Activated CD8-positive, alpha-beta memory T cell treated with anti-CD3 and anti-CD28 coated beads for 1 hour (primary cell): ENCODE data around the gene ZCCHC14.
"Not testable (repeated sequence)": the region's sequence is repeated elsewhere in the genome, so short reads cannot be mapped to it uniquely, and the experiment has no call there.

Source experiments
- DNase-seq, 2 donors: peaks; one replicate each; pipeline ENCODE4 v3.0.0-alpha.2; 2020; ENCODE audit warnings: low read depth in 1 of 2; ENCODE audit errors: extremely low read depth in 1 of 2

The ZCCHC14 gene

DNA sequence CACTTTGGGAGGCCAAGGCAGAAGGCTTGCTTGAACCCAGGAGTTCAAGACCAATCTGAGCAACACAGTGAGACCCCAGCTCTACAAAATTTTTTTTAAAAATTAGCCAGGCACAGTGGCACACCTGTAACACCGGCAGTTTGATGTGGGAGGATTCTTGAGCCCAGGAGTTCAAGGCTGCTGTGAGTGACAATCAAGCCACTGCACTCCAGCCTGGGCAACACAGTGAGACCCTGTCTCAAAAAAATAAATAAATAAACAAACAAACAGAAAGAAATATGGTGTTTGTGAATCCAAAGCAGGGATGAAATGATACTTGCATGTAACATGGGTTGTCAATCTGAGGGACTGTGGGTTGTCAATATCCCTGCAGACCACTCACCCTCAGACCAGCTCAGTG lies 125.9 kb downstream of the ZCCHC14 start:
- DNase-seq: no peak

DNA sequence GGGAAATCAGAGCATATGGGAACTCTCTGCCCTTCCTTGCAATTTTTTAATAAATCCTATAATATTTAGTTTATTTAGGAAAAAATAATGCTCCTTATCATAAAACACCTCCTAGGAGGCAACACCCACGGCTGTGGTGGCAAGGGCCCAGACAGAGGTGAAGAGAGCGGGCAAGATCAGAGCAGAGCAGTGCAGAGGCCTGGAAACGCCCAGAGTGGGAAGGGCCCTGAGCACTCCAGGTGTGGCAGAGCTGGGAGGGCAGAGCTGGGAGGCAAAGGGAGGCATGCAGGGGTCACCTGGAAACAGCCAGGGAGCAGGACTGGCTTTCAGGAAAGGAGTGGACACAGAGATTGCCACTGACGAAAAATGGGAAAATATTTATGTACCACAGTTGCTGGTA lies 126.5 kb downstream of the ZCCHC14 start:
- no peak for DNase-seq

DNA sequence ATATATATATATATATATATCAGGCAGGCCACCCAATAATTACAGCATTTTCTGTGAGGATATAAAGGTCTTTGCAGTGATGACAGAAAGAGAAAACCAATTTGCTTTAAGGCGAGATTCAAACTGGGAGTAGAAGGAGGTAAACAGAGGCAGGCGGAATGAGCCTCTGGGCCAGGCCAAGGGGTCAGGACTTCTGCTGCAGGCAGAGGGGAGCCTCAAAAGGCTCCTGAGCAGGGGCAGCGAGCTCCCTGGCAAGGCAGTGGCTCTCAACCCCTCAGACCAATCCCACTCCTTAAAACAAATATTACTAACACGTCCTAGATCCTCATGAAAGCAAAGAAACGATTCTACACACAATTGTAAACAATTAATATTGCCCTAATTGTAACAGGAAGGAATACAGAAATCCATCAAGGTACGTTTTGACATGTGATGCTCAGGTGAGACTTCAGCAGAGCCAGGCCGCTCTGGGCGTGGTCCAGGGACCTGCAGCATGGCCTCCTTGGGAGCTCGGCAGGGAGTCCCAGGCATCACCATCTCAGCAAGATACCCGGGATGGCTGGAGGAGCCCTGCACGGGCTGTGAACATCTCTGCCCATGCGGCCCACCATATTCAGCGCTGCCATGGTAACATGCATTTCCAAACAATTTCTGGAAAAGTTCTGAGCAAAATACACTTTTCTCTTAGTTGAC lies 127.7 kb downstream of the ZCCHC14 start:
- DNase-seq: no peak

GRCh38 chr16:87363771-87364455 lies 128.9 kb downstream of the ZCCHC14 start:
- DNase-seq: no peak

GRCh38 chr16:87362828-87363559 lies 129.8 kb downstream of the ZCCHC14 start:
- not testable (repeated sequence) for DNase-seq

DNA sequence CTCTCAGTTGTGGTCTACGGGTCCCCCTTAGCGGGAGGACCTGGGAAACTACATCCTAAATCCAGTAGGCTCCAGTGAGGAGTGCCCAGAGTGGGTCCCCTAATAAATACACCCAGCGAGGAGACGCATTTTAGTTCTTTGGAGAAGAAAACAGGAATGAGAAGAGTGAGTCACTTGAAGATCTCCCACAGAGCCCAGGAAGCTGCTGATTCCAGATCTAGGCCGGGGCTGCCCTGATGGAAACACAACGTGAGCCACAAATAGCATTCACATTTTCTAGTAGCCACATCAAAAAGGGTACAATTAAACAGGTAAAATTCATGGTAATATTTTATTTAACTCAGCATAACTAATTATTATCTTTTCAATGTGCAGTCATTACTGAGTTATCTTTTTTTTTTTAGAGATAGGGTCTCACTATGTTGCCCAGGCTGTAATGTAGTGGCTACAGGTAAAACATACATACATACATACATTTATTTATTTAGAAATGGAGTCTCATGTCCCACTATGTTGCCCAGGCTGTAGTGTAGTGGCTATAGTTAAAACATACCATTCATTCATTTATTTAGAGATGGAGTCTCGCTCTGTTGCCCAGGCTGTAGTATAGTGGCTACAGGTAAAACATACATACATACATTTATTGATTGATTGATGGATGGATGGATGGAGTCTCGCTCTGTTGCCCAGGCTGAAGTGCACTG lies 130.8 kb downstream of the ZCCHC14 start:
- DNase-seq: no peak

DNA sequence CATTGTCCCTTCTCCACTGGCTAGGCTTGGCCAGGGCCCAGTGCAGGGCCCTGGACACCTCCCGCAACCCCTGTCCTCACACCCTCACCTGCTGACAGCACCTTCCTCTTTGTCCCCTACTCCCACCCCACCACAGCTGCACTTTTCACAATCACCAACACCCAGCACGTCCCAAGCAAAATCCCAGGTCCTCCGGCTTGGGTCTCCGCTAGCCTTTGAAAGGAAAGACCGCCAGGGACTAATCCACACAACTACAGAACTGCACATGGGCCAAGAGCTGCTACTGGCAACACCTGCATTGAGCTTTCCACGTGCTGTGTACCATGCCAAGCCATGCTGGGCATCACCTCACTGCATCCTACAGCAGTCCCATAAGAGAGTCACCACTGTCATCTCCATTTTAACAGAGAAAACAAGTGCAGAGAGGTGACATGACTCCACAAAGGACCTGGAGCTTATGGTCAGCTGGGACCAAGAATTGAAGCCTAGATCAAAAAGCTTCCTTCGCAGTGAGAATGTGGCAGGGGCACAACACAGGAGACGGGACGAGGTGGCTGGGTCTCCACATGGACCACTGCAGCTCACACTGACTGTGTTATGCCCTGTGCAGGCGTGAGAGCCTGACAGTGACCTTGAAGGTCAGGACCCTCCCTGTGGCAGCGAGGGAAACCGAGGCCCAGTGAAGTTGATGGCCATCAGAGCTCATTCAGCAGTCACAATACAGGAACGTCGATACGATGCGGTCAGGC lies 131.8 kb downstream of the ZCCHC14 start:
- no peak for DNase-seq

- no peak for DNase-seq
These were observed 133.7 kb downstream of the ZCCHC14 start for GRCh38 chr16:87359121-87359520.

DNA sequence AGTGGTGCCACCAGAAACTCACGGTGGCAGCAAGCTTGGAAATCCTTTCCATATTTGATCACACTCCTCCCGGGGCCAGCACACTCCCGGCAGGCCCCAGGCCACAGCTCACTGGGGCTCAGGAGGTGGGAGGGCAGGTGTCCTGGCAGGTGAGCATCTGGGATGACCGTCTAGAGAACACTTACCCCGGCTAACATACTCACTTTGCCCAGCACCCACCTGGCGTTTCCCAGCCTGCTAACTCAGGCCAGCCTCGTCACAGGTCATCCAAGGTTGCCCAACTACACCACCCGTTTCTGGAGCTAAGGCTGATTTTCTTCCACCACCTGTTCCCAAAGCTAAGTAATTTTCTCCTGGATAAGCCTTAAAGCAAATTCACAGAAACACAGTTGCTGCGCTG lies 134.1 kb downstream of the ZCCHC14 start:
- DNase-seq: no peak

DNA sequence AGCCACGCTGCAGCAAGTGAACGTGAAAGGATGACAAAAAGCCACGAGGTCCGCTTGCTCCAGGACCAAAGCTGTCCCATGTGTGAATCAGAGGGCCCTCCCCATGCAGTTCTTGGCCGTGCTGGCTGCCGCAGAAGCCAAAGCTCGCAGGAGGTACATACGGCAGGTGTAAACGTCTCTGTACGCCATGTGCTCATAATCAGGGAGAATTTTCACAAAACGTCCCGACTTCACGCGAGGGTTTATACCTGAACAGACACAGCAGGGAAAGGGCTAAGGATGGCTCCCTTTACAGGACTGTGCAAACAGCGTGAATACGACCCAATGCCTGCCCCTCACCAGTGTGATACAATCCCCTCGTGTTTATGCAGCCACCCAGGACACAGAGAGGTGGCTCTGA lies 134.6 kb downstream of the ZCCHC14 start:
- no peak for DNase-seq

- no peak for DNase-seq
These were observed 136.4 kb downstream of the ZCCHC14 start for GRCh38 chr16:87356491-87356853.
